22Rv1 (cell line): ENCODE data around the gene CCDC85B.

Experiments used
- CTCF ChIP-seq: fragments of 450-650 bp; IDR thresholded peaks from 2 replicates; pipeline ENCODE4 v1.5.1; 2017; ENCODE audit warnings: mild to moderate bottlenecking
- ZFX ChIP-seq: fragments of 450-650 bp; IDR thresholded peaks from 2 replicates; pipeline ENCODE4 v1.6.1; 2017; ENCODE audit warnings: antibody characterized with exemption, borderline replicate concordance

GRCh38 chr11:65900125-65900898 is 9.8 kb downstream of the CCDC85B start, which contains the start of gene FOSL1:
- no peak for TF ChIP-seq CTCF
- TF ChIP-seq ZFX, result no peak
